Upper lobe of left lung (tissue), 6 donors: Measurements from ENCODE around the gene XPNPEP3. TPM values are rescaled to one million over a fixed set of nuclear protein-coding genes. Genes with fewer than 3 reads are reported as not detected.

ENCODE experiments used
- ATAC-seq, 2 donors: fragments of 200-7000 bp; cut with Tn5 transposase; one replicate each; pipeline ENCODE4 v1.9.1; 2022; ENCODE audit warnings: mild to moderate bottlenecking in 2 of 2, moderate library complexity in 2 of 2; ENCODE audit not compliant: low FRiP score in 2 of 2
- DNase-seq, 2 donors: peaks; one replicate each; pipeline ENCODE4 v3.0.0-alpha.2; 2019 to 2020
- H3K27ac ChIP-seq, 4 donors: fragments of 200-600 bp; sonication (generic); one replicate each; pipeline ENCODE4 v1.5.1; 2016 to 2019
- H3K27me3 ChIP-seq, 4 donors: fragments of 200-600 bp; sonication (generic); one replicate each; pipeline ENCODE4 v1.5.1; 2017 to 2019
- H3K36me3 ChIP-seq, 4 donors: fragments of 200-600 bp; sonication (generic); one replicate each; pipeline ENCODE4 v1.5.1; 2016 to 2019
- H3K4me1 ChIP-seq, 4 donors: fragments of 200-600 bp; sonication (generic); one replicate each; pipeline ENCODE4 v1.5.1; 2018 to 2019
- H3K4me3 ChIP-seq, 4 donors: fragments of 200-600 bp; sonication (generic); one replicate each; pipeline ENCODE4 v1.5.1; 2017 to 2019; ENCODE audit warnings: mild to moderate bottlenecking in 2 of 4, moderate library complexity in 1 of 4
- H3K9me3 ChIP-seq, 4 donors: fragments of 200-600 bp; sonication (generic); one replicate each; pipeline ENCODE4 v1.5.1; 2018 to 2019
- EP300 ChIP-seq, 4 donors: sonication (generic); formaldehyde crosslinking; IDR thresholded peaks; one replicate each; pipeline ENCODE4 v1.5.1; 2017; ENCODE audit warnings: antibody characterized with exemption in 4 of 4, control low read depth in 2 of 4
- POLR2A ChIP-seq, 4 donors: fragments of 450-650 bp; IDR thresholded peaks; one replicate each; pipeline ENCODE4 v1.5.1; 2016 to 2017; ENCODE audit warnings: antibody characterized with exemption in 4 of 4, mild to moderate bottlenecking in 2 of 4
- POLR2AphosphoS5 ChIP-seq, 2 donors: sonication (generic); formaldehyde crosslinking; IDR thresholded peaks; one replicate each; pipeline ENCODE4 v1.5.1; 2017; ENCODE audit warnings: antibody characterized with exemption in 2 of 2
- WGBS, 2 donors: methylation state at CpG; one replicate each; pipeline ENCODE4 v1.1.5; 2017 to 2018; 5-methylcytosine and 5-hydroxymethylcytosine counted together
- total RNA-seq, 6 donors: library from RNA; depleted of rRNA in 4 of 6; stranded (reverse); fragments of >200 nt in 4 of 6; gene quantifications; one replicate each; pipeline versions ENCODE4 v1.1.0 to v1.2.1, GENCODE V29; 2016 to 2021
- TF ChIP-seq, protein P1 (sequence below), 6 experiments: fragments of 450-650 bp in 4 of 6; fragments of 200-600 bp in 2 of 6; sonication (generic) in 2 of 6; IDR thresholded peaks; one replicate each; pipeline ENCODE4 v1.5.1; 2016 to 2019; ENCODE audit warnings: antibody characterized with exemption in 6 of 6
- donor health status: DM: no; HTN: no; CAD: no; lungs with moderate emphysema.
- donor health status: DM: no; HTN: yes; CAD: no; lungs with severe emphysema.

Gene XPNPEP3
- total RNA-seq: 10 to 100 TPM; 10.9 to 40.9 (median 15.1) TPM

DNA sequence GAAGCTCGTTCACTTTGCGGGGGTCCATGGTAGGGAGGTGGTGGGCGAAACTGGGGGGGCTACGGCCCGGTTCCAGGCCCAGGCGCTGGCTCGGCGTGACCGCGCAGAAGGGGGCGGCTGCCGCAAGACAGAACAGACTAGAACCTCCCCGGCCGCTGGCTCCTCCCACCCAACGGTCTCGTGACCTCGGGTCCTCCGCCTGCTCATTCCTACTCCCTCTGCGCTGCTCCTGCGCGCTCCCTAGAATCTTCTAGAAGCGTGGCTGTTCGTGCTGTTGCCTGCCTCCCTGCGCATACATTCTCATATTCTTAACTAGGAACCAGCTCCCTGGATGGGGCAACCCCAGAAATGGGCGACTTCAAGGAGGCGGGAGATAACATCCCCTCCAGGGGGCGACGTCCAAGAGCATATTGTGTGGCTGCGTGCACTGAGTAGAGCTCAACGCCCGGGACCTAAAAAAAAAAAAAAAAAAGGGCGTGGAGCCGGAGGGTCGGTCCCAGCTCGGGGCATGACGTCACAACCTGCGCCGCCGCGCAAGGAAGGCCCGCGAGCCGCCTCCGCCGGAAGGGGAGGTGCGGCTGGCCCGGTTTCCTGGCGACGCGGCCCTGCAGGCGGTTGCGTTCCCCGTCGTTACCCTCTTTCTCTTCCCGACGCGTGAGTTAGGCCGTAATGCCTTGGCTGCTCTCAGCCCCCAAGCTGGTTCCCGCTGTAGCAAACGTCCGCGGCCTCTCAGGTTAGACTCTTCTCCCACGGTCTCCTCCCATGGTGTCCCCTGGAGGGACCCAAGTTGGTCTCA is at the start of gene XPNPEP3, which contains the start of gene ST13:
TSS of gene XPNPEP3 (plus strand) at position 636 of the 796 bp plus-strand sequence. CDS start at position 670, 34 bp downstream.
TSS of gene ST13 (minus strand) at position 127 of the 796 bp plus-strand sequence. CDS start at position 28, 99 bp downstream.
- H3K36me3 ChIP-seq: peaks cover 0 to 7% (median 0%) of the 10 kb centered on the region in 4 donors

GRCh38 chr22:40808018-40808841 is 48.7 kb upstream of the XPNPEP3 start:
- no peak for DNase-seq
- H3K9me3 ChIP-seq: no peaks in the 10 kb centered on the region
- peaks cover 0 to 7% (median 1%) of the 10 kb centered on the region in 4 donors for H3K4me1 ChIP-seq
- no peak overlapping the region for H3K4me3 ChIP-seq
- ATAC-seq: no peak
- TF ChIP-seq POLR2A (IDR thresholded peaks at IDR 0.05) (no peak), POLR2AphosphoS5 (IDR thresholded peaks at IDR 0.05) (no peak), EP300 (IDR thresholded peaks at IDR 0.05) (no peak)
- TF ChIP-seq, protein P1, sequence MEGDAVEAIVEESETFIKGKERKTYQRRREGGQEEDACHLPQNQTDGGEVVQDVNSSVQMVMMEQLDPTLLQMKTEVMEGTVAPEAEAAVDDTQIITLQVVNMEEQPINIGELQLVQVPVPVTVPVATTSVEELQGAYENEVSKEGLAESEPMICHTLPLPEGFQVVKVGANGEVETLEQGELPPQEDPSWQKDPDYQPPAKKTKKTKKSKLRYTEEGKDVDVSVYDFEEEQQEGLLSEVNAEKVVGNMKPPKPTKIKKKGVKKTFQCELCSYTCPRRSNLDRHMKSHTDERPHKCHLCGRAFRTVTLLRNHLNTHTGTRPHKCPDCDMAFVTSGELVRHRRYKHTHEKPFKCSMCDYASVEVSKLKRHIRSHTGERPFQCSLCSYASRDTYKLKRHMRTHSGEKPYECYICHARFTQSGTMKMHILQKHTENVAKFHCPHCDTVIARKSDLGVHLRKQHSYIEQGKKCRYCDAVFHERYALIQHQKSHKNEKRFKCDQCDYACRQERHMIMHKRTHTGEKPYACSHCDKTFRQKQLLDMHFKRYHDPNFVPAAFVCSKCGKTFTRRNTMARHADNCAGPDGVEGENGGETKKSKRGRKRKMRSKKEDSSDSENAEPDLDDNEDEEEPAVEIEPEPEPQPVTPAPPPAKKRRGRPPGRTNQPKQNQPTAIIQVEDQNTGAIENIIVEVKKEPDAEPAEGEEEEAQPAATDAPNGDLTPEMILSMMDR (IDR thresholded peaks at IDR 0.05): no peak
- peaks cover 0 to 4% (median 0%) of the 10 kb centered on the region in 4 donors for H3K36me3 ChIP-seq
- H3K27ac ChIP-seq: no peak overlapping the region
- 56 to 63% methylated on average over 6 of the region's 6 CpGs for WGBS, 2 donors
- no peaks in the 10 kb centered on the region for H3K27me3 ChIP-seq

More for the DNA sequence above, at the start of gene XPNPEP3, which contains the start of gene ST13:
- TF ChIP-seq POLR2A (IDR thresholded peaks at IDR 0.05): peak in 3 of 4 donors; percentile 51 to 63 (median 60)
- TF ChIP-seq, protein P1 (IDR thresholded peaks at IDR 0.05): peak in 4 of 6 experiments; percentile 10 to 30 (median 12)
- peak in 1 of 4 donors; percentile 53 for TF ChIP-seq EP300 (IDR thresholded peaks at IDR 0.05)
- peak; percentile 83 to 90 for TF ChIP-seq POLR2AphosphoS5 (IDR thresholded peaks at IDR 0.05)
- no peaks in the 10 kb centered on the region for H3K9me3 ChIP-seq
- DNase-seq: peak; percentile 97 to 100
- H3K27ac ChIP-seq: peak within 1 kb of the TSS; percentile 96 to 98 (median 97)
- WGBS, 2 donors: 0% methylated on average over 42 to 53 of the region's 63 CpGs
- H3K4me3 ChIP-seq: peak within 1 kb of the TSS; percentile 67 to 87 (median 75)
- peak; percentile 98 to 100 for ATAC-seq
- no peaks in the 10 kb centered on the region for H3K27me3 ChIP-seq
- H3K4me1 ChIP-seq: peaks cover 35 to 50% (median 44%) of the 10 kb centered on the region in 4 donors

DNA sequence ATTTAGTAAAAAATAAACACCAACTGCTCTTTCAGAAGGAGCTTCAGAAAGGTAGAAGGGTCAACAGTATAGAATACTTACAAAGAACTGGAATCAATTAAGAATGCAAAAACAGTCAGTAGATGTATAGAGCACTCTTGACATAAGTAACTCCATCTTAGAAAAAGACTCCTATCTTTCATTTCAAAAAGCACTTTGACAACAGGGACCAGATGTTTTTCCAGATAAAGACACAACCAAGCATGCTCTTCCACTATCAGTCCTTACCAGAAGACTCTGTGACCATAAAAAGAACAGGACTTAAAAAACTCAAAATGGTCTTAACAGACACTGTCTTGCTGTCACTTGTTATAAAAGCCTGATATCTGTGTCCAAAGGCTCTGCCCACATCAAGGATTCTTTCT is 43.0 kb upstream of the XPNPEP3 start:
- Histone ChIP-seq H3K9me3 (no peaks in the 10 kb centered on the region), H3K4me1 (peaks cover 9 to 23% (median 16%) of the 10 kb centered on the region in 4 donors), H3K4me3 (no peak overlapping the region), H3K27me3 (no peaks in the 10 kb centered on the region), H3K36me3 (no peaks in the 10 kb centered on the region), H3K27ac (no peak overlapping the region)
- no peak for TF ChIP-seq EP300 (IDR thresholded peaks at IDR 0.05)
- TF ChIP-seq POLR2A (IDR thresholded peaks at IDR 0.05): no peak
- TF ChIP-seq, protein P1 (IDR thresholded peaks at IDR 0.05): no peak
- DNase-seq (no peak), ATAC-seq (no peak)

GRCh38 chr22:40817737-40818136 is 39.2 kb upstream of the XPNPEP3 start:
- WGBS, 2 donors: 89 to 92% methylated on average over 4 of the region's 4 CpGs
- DNase-seq (no peak), ATAC-seq (no peak)
- Histone ChIP-seq H3K36me3 (no peaks in the 10 kb centered on the region), H3K4me3 (peak overlapping the region in 2 of 4 donors; percentile 94 to 100), H3K9me3 (no peaks in the 10 kb centered on the region), H3K27ac (no peak overlapping the region), H3K27me3 (no peaks in the 10 kb centered on the region), H3K4me1 (peaks cover 13 to 35% (median 22%) of the 10 kb centered on the region in 4 donors)
- TF ChIP-seq, protein P1 (IDR thresholded peaks at IDR 0.05): no peak
- TF ChIP-seq EP300 (IDR thresholded peaks at IDR 0.05): no peak
- TF ChIP-seq POLR2AphosphoS5 (IDR thresholded peaks at IDR 0.05): no peak
- TF ChIP-seq POLR2A (IDR thresholded peaks at IDR 0.05): no peak
